ELR (cell line): ENCODE data around the gene PDE4D.
"Not testable (repeated sequence)": the region's sequence is repeated elsewhere in the genome, so short reads cannot be mapped to it uniquely, and the experiment has no call there.

Source experiments
- DNase-seq: peaks from one replicate; pipeline ENCODE4 v3.0.0-alpha.2; 2015; ENCODE audit warnings: low read depth

PDE4D gene

DNA sequence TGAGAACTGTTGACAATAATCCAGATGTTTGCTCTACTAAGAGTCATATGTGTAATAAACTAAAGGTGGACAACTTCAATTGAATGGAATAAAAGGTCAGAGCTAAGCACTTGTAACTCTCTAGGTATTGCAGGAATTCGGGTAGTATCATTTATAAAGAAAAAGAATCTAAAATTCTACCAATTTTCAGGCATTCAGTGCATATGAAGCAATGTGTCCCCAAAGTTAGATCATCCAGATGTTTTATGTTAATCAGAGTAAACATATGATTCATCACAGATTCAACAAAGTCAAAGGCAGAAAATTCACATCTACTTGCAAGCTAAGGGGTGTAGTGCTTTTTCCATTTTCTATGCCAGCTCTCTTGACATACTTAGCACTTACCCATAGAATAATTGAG, 477.1 kb downstream of the PDE4D start:
- peak; percentile 13 for DNase-seq

- DNase-seq: no peak
Measured at GRCh38 chr5:59416026-59416425, 477.5 kb downstream of the PDE4D start.

DNA sequence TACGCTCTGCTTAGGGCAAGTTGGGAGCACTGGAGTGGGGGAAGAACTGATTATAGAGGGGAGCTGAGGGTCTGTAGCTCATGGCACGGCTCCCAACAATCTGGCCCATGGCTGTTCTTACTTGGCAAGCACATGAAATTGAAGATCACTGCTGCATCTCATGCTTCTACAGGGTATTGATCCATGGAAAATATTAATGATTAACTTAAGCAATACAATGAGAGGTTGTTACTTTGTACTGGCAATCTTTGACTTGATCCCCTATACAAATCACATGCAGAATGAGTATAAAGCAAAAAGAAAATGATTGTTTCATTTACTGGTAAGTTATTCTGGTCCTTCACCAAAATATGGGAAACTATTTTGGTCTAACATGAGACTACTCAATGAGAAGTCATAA, 481.1 kb downstream of the PDE4D start:
- no peak for DNase-seq

- DNase-seq: not testable (repeated sequence)
Measured at GRCh38 chr5:59408997-59409396, 484.5 kb downstream of the PDE4D start.

- no peak for DNase-seq
Measured at GRCh38 chr5:59407967-59408366, 485.6 kb downstream of the PDE4D start.

DNA sequence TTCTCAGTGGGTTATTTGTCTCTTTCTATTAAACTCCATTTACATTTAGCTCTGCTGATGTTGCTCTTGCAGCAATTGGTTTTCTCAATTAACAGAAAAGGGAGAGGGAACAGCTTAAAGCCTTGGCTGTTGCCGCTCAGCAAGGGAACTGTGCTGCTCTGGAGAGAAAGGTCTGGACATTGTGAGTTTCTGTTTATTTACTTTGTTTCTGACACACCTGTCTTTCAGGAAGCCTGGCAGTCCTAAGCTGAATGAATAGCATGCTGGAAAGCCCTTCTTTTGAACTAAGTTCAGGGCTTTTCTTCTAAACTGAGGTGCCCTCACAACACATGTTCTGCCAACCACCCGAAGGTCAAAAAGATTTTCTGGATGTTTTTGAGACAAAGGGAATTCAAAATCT, 491.9 kb downstream of the PDE4D start:
- DNase-seq: no peak

GRCh38 chr5:59394956-59395355, 498.6 kb downstream of the PDE4D start:
- not testable (repeated sequence) for DNase-seq

DNA sequence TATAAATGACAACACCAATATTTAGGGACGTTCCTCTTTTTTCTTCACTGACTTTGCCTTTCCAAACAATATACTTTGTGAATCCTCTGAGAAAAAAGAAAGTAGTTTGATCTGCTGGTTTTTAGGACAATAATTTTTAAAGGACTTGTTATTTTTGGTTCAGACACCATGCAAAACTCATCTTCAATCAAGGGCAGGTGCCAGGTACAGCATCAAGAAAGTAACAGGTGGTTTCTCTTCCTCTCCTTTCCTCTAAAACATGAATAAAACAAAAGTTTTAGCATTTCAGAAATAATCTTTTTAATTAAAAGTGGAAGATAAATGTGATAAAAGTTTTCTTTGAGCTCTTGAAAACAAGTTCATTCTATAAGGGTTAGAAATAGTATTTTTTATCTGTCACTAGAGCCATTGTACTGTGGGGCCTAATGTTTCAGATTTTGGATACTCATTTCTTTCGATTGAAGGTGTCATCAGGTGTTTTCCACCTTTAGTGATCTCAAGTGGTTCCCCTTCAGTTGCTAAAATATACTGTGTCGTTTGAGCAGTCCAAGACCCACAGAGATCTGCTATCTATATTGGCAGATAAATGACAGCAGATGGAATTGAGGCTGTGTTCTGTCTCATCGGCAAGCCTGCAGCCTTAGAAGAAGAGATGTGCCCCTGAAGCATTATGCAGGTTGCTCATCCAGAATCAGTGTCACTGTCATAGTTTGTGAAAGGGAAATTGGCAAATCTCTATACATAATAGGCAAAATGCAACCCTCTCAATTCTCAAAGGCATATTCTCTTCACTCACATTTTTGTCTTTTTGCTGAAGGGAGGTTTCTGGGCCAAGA, 499.7 kb downstream of the PDE4D start:
- DNase-seq: no peak

- DNase-seq: no peak
Measured at GRCh38 chr5:59391576-59391975, 501.9 kb downstream of the PDE4D start.

GRCh38 chr5:59390989-59391388, 502.5 kb downstream of the PDE4D start:
- DNase-seq: no peak

GRCh38 chr5:59390074-59390659, 503.4 kb downstream of the PDE4D start:
- peak; percentile 45 for DNase-seq

- DNase-seq: no peak
Measured at GRCh38 chr5:59387127-59387526, 506.4 kb downstream of the PDE4D start.

- no peak for DNase-seq
Measured at GRCh38 chr5:59385700-59386099, 507.8 kb downstream of the PDE4D start.

- peak; percentile 86 for DNase-seq
Measured at GRCh38 chr5:59380350-59380951, 513.1 kb downstream of the PDE4D start.

GRCh38 chr5:59374036-59374435, 519.5 kb downstream of the PDE4D start:
- not testable (repeated sequence) for DNase-seq

DNA sequence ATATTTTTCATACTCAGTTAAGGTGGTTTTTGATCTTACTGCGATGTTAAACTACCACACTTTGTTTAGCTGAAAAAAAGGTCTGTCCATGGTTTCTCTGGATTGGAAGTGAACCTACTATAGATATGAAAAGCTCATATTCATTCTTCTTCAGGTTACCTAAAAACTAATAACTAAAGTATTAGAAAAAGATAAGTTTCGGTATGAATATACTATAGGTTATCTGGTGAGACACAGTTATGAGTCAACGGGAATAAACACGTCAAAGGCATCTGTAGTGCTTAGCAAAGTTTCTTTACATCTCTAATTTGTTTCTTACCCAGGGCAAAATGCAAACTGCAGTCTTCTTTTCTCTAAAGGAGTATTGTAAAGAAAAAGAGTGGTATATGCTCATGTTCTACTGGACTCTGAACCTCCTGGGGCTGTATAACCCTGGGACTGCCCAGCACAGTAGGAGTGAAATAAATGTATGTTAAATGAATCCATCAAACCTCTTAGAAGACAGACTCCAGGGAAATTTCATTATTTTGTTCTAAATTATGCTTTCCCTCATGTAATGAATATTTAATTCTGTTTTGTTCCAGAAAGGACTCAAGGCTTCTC, 521.9 kb downstream of the PDE4D start:
- no peak for DNase-seq

- no peak for DNase-seq
Measured at GRCh38 chr5:59368951-59369350, 524.6 kb downstream of the PDE4D start.

- DNase-seq: peak; percentile 68
Measured at GRCh38 chr5:59367791-59368394, 525.6 kb downstream of the PDE4D start.

DNA sequence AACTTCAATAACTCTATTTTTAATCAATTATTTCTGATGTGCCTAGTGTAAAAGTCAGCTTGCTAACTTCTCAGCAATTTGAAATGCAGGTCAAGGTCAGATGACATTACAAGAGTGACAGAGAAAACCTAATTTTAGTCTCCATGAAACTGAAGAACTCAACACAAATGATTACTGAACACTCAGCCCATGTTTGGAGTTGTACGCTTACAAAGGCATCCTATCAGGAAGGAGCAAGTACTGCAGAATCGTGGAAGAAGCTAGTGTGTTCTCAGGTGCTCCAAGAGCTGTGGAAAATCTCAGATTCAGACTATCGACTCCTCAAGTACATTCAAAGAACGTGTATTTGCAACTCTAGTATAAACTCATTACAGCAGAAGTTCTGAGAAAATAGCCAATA, 526.7 kb downstream of the PDE4D start:
- DNase-seq: no peak

GRCh38 chr5:59362438-59362837, 531.1 kb downstream of the PDE4D start:
- no peak for DNase-seq

GRCh38 chr5:59361454-59361853, 532.1 kb downstream of the PDE4D start:
- DNase-seq: no peak

DNA sequence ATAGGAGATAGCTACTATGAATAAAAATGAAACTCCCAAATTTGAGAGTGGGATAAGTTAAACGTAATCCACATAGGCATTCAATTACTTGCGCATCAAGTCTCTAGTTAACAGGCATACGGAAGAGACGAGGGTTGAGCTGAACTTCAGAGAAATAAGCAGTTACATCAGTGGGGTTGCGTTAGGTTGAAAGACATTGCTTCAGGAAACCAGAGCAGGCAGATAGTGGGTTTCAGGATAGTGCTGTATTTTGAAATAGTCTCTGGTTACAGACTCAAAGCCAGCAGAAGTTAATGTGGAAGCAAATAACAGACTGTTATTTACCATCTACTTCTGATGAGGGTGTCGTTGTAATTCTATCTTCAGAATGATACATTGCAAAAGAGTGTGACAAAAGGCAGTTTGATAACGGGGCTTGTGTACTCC, 533.4 kb downstream of the PDE4D start:
- DNase-seq: no peak
